ENCODE results near the gene CADM1.

Gene CADM1

DNA sequence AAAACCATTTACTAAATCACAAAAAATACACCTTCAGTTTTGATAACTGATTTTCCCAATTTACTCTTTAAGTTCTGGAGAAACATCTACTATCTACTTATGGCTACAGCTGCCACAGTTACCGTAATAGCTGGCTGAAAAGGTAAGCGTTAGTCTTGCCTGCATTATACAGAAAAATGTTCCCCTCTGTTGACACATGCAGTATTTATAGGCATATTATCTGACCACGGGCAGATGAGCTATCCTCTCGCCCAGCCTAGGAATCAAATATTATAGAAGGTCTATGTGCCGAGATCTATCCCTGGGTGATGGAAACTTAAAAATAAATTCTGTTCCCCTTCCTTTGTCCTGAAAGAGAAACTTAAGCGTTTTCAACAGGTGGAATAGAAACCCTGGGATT, 283.8 kb downstream of the CADM1 start:
- no peak for TF ChIP-seq GATA2 (IDR thresholded peaks at IDR 0.05; ENCODE audit: low read depth, low read length)

DNA sequence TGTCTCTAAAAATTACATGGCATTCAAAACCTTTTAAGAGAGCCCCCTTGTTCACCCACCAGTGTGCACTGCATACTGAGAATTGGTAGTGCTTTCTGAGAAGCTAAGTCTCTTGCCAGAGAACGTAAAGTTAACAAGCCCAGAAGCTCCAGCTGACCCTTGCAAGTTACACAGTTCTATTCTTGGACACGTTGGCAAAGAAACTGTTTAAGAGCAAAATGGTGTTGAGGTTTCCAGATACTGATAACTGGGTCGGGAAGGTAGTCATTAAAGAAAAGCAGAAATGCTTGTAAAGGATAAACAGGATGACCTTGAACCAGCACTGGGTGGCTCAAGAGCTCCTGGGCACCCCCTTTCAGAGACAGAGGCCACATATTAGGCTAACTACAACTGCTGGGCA, 284.8 kb downstream of the CADM1 start:
- TF ChIP-seq GATA3 (IDR thresholded peaks at IDR 0.05; ENCODE audit: low read depth, low read length) (no peak), GATA2 (IDR thresholded peaks at IDR 0.05; ENCODE audit: low read depth, low read length) (no peak)

DNA sequence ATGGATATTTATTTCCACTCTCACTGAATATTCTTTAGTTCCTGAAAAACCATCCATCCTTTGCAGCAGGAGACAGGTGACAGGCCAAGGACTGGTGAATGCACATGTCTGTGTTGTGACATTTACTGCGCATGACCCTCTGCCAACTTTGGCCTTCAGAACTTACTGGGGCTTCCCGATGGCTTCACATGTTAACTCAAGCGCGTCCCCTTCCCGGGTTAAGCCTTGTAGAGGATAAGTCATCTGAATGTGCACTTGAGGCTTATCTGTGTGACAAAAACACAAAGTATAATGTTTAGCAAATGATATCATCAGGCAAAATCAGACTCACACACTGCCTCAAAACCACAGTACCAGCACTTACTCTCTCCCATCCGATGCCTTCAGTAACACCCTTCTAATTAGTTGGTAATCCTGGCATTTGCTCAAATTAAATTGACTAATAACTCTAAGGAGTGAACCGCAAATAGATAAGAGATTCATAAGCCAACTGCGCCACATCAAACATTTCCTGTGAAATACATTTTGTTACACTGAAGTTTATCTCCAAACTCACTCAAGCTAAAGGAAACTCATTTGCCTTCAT, 286.4 kb downstream of the CADM1 start:
- no peak for TF ChIP-seq GATA3 (IDR thresholded peaks at IDR 0.05; ENCODE audit: low read depth, low read length)

DNA sequence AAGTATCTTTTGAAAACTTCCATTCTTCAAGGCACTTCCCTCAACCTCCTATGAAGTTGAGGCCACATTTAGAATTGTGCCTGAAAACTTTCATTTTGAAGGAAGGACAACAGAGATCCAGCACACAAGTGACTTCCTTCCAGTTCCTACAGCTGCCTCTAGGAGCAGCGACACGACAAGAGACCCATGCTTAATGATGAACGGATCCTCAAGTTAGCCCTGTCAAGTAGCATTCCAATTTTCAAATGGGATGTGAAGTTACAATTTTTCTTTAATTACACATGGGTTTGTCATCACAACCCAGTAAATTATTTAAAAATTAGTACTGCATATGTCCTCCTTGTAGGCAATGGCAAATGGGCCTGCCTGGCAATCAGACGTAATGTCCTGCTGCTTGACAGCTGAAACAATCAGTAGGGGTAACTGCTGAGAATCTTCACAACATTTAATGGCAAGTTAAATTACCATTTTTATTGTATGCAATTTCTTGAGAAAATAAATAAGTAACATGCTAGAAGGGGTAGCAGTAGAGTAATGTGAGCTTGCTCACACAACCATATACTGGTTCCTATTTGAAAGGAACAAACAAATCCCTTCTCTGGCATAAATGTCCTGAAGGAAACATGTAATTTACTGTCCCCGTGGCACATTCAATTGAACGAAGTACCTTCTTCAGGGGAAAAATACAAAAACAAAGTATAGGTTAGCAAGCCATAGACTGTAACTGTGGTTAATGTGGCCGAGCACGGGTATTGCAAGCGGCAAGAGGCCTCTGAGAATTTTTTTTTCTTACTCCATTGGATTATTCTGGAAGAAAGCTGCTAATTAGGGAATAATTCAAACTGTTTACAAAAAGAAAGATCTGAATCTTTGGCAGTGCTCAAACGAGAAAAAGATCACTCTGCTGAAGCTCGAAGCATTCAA, 288.3 kb downstream of the CADM1 start:
- TF ChIP-seq GATA3 (IDR thresholded peaks at IDR 0.05; ENCODE audit: low read depth, low read length) (no peak), GATA2 (IDR thresholded peaks at IDR 0.05; ENCODE audit: low read depth, low read length) (no peak)

DNA sequence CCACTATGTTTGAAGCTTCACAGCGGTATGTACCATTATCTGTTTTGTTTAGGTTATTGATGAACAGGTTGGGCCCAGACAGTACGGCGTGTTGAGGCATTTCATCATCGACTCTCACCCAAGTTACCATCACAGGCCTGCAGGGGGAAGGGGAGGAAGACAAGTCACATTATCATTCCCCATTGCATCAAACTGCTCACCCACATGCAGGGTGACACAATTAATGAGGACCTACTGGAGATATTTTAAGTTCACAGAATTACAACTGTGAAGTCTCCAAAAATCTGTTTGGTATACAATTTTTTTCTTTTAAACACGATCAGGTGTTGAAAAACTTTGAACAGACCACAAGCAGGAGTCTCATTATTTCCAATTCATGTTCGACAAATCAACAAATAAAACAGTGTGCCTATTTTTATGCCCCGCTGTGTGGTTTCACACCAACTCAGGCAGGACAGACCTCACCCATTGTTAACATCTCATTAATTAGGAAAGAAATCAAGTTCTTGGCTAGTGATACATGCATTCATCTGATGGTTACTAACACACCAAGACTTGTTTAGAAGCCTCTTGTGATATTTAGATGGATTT, 289.5 kb downstream of the CADM1 start:
- TF ChIP-seq GATA3 (IDR thresholded peaks at IDR 0.05; ENCODE audit: low read depth, low read length) (no peak), GATA2 (IDR thresholded peaks at IDR 0.05; ENCODE audit: low read depth, low read length) (no peak)

DNA sequence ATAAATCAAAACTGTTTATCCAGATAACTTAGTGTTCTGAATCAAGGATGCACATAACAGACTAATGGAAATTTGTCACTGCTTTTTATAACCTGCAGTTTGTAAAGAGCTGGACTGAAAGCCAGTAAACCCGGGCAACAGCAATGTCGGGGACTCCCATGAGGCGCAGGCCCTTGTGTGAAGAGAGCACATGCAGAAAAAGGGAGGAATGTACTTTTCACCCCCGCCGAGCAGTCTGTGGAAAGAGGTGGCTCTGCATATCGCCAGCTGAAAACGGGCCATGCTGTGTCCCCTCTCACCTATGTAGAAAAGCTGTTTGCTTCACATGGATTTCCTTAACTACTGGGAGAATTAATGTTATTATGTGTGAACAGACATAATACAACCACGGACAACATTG, 291.2 kb downstream of the CADM1 start:
- TF ChIP-seq GATA3 (IDR thresholded peaks at IDR 0.05; ENCODE audit: low read depth, low read length): no peak
- no peak for TF ChIP-seq GATA2 (IDR thresholded peaks at IDR 0.05; ENCODE audit: low read depth, low read length)

DNA sequence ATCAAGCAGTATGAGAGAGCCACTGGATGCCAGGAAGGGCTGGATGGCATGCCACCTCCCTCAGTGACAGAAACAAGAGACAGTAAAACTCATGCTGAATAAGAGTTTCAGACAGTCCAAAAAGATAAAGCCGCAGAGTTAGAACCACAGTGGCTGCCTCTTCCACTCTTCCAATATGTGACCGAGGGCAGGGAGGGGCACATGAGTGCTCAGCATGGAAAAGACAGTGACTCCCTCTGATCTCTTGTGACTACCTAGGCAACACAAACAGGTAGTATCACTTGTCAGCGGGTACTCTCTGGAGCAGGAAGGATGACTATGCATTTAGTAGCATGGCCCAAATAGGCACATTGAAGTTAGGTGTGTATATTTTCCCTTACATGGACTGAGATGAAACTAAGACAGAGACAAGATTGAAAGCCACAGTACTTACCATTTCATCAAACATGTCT, 295.4 kb downstream of the CADM1 start:
- TF ChIP-seq GATA2 (IDR thresholded peaks at IDR 0.05; ENCODE audit: low read depth, low read length) (no peak), GATA3 (IDR thresholded peaks at IDR 0.05; ENCODE audit: low read depth, low read length) (no peak)

DNA sequence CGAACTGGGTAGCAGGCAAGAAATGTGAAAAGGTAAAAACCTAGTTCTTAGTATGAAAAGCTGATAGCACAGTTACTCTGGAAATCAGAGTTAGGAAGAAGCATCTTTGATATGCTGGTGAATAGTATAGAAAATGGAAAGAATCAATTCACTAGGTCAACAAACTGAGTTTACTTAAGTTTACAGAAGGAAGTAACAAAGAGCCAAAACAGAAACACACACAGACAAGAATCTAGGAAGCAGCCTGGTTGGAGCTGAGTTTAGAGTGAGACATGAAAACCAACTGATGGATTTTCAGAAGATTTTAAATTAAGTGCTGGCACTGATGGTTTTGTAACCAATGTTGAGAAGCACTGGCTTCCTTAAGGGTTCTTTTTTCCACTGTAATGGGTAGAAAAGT, 296.3 kb downstream of the CADM1 start:
- TF ChIP-seq GATA2 (IDR thresholded peaks at IDR 0.05; ENCODE audit: low read depth, low read length): no peak
- no peak for TF ChIP-seq GATA3 (IDR thresholded peaks at IDR 0.05; ENCODE audit: low read depth, low read length)

DNA sequence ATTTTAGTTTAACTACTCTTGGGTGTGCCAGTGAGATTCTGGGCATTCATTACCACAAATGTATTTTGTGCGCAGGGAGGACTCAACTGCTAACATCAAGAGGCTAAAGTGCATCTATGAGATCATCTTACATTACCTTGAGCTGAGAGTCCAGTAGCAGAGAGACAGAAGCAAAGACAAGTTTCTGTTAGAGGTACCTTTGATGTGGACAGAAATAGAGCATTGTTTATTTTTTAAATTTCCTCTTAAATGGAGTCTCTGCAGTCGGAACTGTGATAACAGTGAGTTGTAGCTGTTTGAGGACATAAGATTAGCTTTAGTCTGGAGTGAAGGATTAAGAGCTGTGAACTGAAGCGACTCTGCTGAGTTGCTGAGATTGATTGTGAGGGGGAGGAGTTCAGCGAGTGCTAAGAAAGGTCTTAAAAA, 297.0 kb downstream of the CADM1 start:
- TF ChIP-seq GATA3 (IDR thresholded peaks at IDR 0.05; ENCODE audit: low read depth, low read length) (no peak), GATA2 (IDR thresholded peaks at IDR 0.05; ENCODE audit: low read depth, low read length) (no peak)

DNA sequence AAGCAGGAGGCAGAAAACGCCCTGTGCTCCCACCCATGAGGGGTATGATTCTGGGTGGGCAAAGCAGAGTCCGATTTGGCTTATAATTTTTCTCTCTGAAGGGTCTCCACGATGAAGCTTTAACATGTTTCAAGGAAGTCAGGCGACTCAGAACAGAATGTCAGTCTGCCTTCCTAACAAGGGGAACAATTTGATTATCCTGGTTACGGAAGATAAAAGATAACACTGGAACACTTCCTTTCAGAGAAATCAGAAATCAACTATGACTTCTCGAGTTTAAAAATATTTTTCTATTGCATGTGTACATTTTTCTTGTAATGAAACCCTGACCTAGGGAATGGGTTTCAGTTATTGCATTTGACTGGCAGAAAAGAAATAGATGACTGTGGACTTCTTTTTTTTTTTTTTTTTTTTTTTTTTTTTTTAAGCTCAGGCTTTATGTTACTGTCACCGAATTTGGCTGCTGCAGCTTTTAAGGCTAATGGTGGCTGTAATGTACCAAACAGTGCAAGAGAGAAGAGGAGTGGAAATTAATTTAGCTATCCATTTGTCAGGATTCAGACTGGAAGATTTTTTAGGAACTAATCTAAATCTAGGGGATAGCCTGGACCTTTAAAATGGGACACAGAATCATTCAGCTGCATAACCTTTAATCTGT, 297.7 kb downstream of the CADM1 start:
- TF ChIP-seq GATA3 (IDR thresholded peaks at IDR 0.05; ENCODE audit: low read depth, low read length) (peak; percentile 70; the same call in 1 of the 2 replicates), GATA2 (IDR thresholded peaks at IDR 0.05; ENCODE audit: low read depth, low read length) (peak; percentile 70)

DNA sequence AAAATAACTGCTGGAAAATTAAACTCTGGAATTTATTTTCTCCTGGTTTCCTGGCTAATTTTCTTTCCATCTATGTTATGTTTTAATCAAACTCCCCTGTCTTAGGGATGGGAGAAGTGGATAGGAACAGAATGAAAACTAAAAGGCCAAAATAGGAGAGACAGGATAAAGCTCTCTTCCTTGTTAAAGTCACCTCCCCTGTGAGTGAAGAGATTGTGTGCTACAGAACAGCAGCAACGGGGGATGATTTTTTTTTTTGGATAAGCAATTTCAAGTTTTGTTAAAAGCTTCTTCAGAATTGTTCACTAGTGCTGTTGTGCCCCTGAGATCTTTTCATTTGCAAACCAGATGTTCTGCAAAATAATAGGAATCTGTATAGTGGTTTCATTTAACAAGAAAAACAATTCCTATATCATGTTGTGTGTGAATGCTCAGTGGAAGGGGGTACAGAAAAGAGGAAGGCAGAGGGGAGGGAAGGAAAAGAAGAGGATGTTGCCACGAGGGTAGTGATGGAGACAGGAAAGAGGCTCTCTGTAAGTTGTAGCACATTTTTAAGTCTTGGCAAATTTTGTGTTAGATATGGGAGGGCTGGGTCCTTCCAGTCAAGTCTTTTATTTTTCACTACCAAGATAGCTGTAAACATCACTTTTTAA, 301.2 kb downstream of the CADM1 start:
- TF ChIP-seq GATA2 (IDR thresholded peaks at IDR 0.05; ENCODE audit: low read depth, low read length) (no peak), GATA3 (IDR thresholded peaks at IDR 0.05; ENCODE audit: low read depth, low read length) (no peak)

DNA sequence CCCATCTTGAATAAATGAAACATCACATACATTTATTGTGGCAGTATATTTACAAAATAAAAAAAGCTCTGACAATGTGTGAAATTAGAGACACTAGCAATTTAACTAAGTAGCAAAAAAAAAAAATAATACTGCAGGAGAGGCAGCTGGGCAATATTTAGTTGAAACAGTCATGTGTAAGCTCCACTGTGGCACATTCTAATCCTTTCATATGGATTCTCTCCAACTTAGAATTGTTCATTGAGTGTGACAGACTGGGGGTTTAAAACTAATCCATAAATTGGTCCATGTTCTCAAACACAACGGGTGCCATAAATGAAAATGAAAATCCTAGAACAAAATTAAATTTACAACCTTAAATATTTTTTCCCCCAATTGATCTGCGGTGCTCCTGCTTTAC, 302.1 kb downstream of the CADM1 start:
- no peak for TF ChIP-seq GATA2 (IDR thresholded peaks at IDR 0.05; ENCODE audit: low read depth, low read length)
- TF ChIP-seq GATA3 (IDR thresholded peaks at IDR 0.05; ENCODE audit: low read depth, low read length): no peak

DNA sequence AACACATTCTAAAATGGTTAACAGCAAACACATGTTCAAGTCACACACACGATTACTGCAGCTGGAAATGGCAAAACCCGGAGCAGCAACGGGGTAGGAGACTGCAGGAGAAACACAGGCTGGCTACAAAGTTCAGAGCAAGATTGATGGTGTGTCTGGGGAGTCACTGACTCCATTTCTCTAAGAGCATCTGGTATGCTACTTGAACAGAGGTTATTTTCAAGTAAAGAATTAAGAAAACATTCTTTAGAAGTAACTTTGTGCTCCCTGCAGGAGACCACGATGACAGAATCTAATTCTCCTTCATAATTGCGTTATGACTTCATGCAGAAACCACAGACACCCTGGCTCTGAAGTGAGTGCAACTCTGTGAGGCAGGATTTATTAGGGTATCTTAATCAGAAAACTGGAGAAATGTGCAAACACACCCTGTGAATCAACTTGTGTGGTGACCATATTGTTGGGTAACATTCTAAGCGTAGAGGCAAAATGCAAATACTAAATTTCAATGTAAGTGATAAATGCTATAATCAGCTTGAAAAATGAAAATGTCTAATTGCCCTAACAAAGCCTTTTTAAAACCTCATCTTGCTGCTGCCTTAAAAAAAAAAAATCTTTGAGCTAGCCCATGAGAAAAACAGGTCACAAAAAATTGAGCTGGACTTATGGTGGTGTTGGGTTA, 303.0 kb downstream of the CADM1 start:
- TF ChIP-seq GATA3 (IDR thresholded peaks at IDR 0.05; ENCODE audit: low read depth, low read length): no peak
- TF ChIP-seq GATA2 (IDR thresholded peaks at IDR 0.05; ENCODE audit: low read depth, low read length): no peak

Data from SH-SY5Y (cell line).